HCT116 (cell line): ENCODE measurements around the gene EIF3L. TPM values are rescaled to one million over a fixed set of nuclear protein-coding genes. Genes with fewer than 3 reads are reported as not detected.
A peak's percentile ranks its signal among the peaks of the same experiment; 100 is the strongest.

ENCODE experiments used
- ATAC-seq: fragments of 200-7000 bp; cut with Tn5 transposase; 2 replicates; pipeline ENCODE4 v1.9.1; 2020; ENCODE audit warnings: mild to moderate bottlenecking, moderate library complexity
- BruUV-seq: library from RNA; stranded (reverse); fragments of 400-500 nt; replicated peaks from 2 replicates; lab custom pipeline; 2021; lab: Mats Ljungman, UMichigan
- CTCF ChIA-PET: fragments of 300-600 bp; sonication (Branson Sonifier 250); formaldehyde crosslinking; loops from one replicate; lab custom pipeline; 2021; ENCODE audit warnings: antibody characterized with exemption; lab: Charles Lee
- POLR2A ChIA-PET: fragments of 300-600, 350-600 bp; sonication (Branson Sonifier 250); formaldehyde crosslinking; loops from one replicate; lab custom pipeline; 2021; ENCODE audit warnings: antibody characterized with exemption; lab: Charles Lee
- RAD21 ChIA-PET, 2 experiments: fragments of 300-600 bp; sonication (Branson Sonifier 250); formaldehyde crosslinking; loops; one replicate each; lab custom pipeline; 2023; ENCODE audit warnings: low total read pairs in 2 of 2; ENCODE audit not compliant: uncharacterized antibody in 2 of 2, unreplicated experiment in 2 of 2, low non-redundant PET in 1 of 2; lab: Charles Lee
- DNase-seq: peaks from one replicate; pipeline ENCODE4 v3.0.0-alpha.2; 2010; ENCODE audit warnings: low read depth, low spot score
- H2AFZ ChIP-seq: fragments of 200-600 bp; shearing (Covaris generic), sonication (generic); 2 replicates; pipeline ENCODE4 v1.6.1; 2017; ENCODE audit warnings: low read depth, mixed run types, mixed read lengths, antibody characterized with exemption, low read length; ENCODE audit not compliant: poor library complexity, severe bottlenecking
- H3K27ac ChIP-seq: 2 replicates; pipeline ENCODE4 v1.5.1; 2012; ENCODE audit warnings: low read depth, low read length
- H3K27me3 ChIP-seq: fragments of 200-600 bp; sonication (generic); 2 replicates; pipeline ENCODE4 v1.6.1; 2016; ENCODE audit warnings: mixed run types, low read length, mixed read lengths; ENCODE audit not compliant: insufficient read depth
- H3K36me3 ChIP-seq, 2 experiments: fragments of 200-500 bp in 1 of 2; fragments of 200-600 bp in 1 of 2; sonication (Bioruptor generic) in 1 of 2; sonication (generic) in 1 of 2; 2 replicates each; pipeline versions ENCODE4 v1.5.1 to v1.6.1; 2014 to 2016; ENCODE audit warnings: low read length in 2 of 2, inconsistent platforms in 1 of 2, mixed read lengths in 1 of 2, mixed run types in 1 of 2; ENCODE audit not compliant: insufficient read depth in 2 of 2, control insufficient read depth in 1 of 2
- H3K4me1 ChIP-seq, 2 experiments: fragments of 200-600 bp in 1 of 2; sonication (generic) in 1 of 2; 2 replicates each; pipeline versions ENCODE4 v1.5.1 to v1.6.1; 2012 to 2017; ENCODE audit warnings: low read length in 2 of 2, inconsistent platforms in 1 of 2, mild to moderate bottlenecking in 1 of 2, mixed read lengths in 1 of 2, mixed run types in 1 of 2, moderate library complexity in 1 of 2; ENCODE audit not compliant: insufficient read depth in 2 of 2, control insufficient read depth in 1 of 2
- H3K4me2 ChIP-seq: fragments of 200-600 bp; sonication (generic); 2 replicates; pipeline ENCODE4 v1.6.1; 2017; ENCODE audit warnings: mixed run types, low read length, mixed read lengths
- H3K4me3 ChIP-seq, 2 experiments: fragments of 200-600 bp in 1 of 2; sonication (generic) in 1 of 2; replicated peaks in 1 of 2; 2 replicates each; pipeline ENCODE4 v1.5.1; 2011 to 2016; ENCODE audit warnings: low read length in 2 of 2, control low read depth in 1 of 2, low read depth in 1 of 2, mild to moderate bottlenecking in 1 of 2, mixed read lengths in 1 of 2, mixed run types in 1 of 2
- H3K79me2 ChIP-seq: fragments of 200-600 bp; sonication (generic); 2 replicates; pipeline ENCODE4 v1.6.1; 2017; ENCODE audit warnings: mild to moderate bottlenecking, mixed run types, low read length, moderate library complexity, mixed read lengths; ENCODE audit not compliant: insufficient read depth
- H3K9ac ChIP-seq: fragments of 200-600 bp; sonication (generic); 2 replicates; pipeline ENCODE4 v1.6.1; 2016; ENCODE audit warnings: low read length, mixed read lengths
- H3K9me2 ChIP-seq: fragments of 200-600 bp; sonication (generic), shearing (Covaris generic); 2 replicates; pipeline ENCODE4 v1.6.1; 2017; ENCODE audit warnings: mixed run types, mild to moderate bottlenecking, moderate library complexity; ENCODE audit not compliant: insufficient read depth
- H3K9me3 ChIP-seq, 2 experiments: fragments of 200-500 bp in 1 of 2; fragments of 200-600 bp in 1 of 2; sonication (Bioruptor generic) in 1 of 2; sonication (generic) in 1 of 2; 2 replicates each; pipeline ENCODE4 v1.6.1; 2014 to 2017; ENCODE audit warnings: low read length in 2 of 2, mixed read lengths in 2 of 2, inconsistent platforms in 1 of 2, low read depth in 1 of 2, mild to moderate bottlenecking in 1 of 2, mixed run types in 1 of 2, moderate library complexity in 1 of 2; ENCODE audit not compliant: control insufficient read depth in 1 of 2, insufficient read depth in 1 of 2
- H4K20me1 ChIP-seq: fragments of 200-600 bp; sonication (generic), shearing (Covaris generic); 2 replicates; pipeline ENCODE4 v1.6.1; 2017; ENCODE audit warnings: mixed run types, mild to moderate bottlenecking, moderate library complexity; ENCODE audit not compliant: insufficient read depth
- CEBPB ChIP-seq: IDR thresholded peaks from 2 replicates; pipeline ENCODE4 v1.6.1; 2012; ENCODE audit warnings: low read depth
- EZH2phosphoT487 ChIP-seq: fragments of 200-600 bp; IDR thresholded peaks from 2 replicates; pipeline ENCODE4 v1.6.1; 2018; ENCODE audit warnings: antibody characterized with exemption, borderline replicate concordance
- JUND ChIP-seq: IDR thresholded peaks from 2 replicates; pipeline ENCODE4 v1.6.1; 2012
- POLR2A ChIP-seq: IDR thresholded peaks from 2 replicates; pipeline ENCODE4 v1.7.0; 2011; ENCODE audit warnings: borderline replicate concordance; ENCODE audit not compliant: insufficient read depth, insufficient read length; ENCODE audit errors: extremely low read depth
- POLR2AphosphoS5 ChIP-seq: IDR thresholded peaks from 2 replicates; pipeline ENCODE4 v1.6.1; 2011; ENCODE audit warnings: mild to moderate bottlenecking, low read depth, low read length, moderate library complexity
- RAD21 ChIP-seq: IDR thresholded peaks from 2 replicates; pipeline ENCODE4 v1.6.1; 2012; ENCODE audit warnings: low read depth, mild to moderate bottlenecking
- SIN3A ChIP-seq: IDR thresholded peaks from 2 replicates; pipeline ENCODE4 v1.6.1; 2012; ENCODE audit warnings: low read depth
- SP1 ChIP-seq: IDR thresholded peaks from 2 replicates; pipeline ENCODE4 v1.6.1; 2012; ENCODE audit warnings: low read depth
- SRF ChIP-seq: IDR thresholded peaks from 2 replicates; pipeline ENCODE4 v1.6.1; 2012; ENCODE audit warnings: low read depth
- TCF7L2 ChIP-seq: IDR thresholded peaks from 2 replicates; pipeline ENCODE4 v1.7.0; 2011; ENCODE audit warnings: borderline replicate concordance, inconsistent platforms; ENCODE audit not compliant: insufficient read depth, insufficient read length; ENCODE audit errors: extremely low read depth
- YY1 ChIP-seq: IDR thresholded peaks from 2 replicates; pipeline ENCODE4 v1.6.1; 2011; ENCODE audit warnings: low read length, low read depth, moderate library complexity, mild to moderate bottlenecking; ENCODE audit not compliant: insufficient replicate concordance; ENCODE audit errors: extremely low read depth
- intact Hi-C: fragments of 100-400 bp; cut with micrococcal nuclease; formaldehyde crosslinking; loops from 2 replicates; pipeline ENCODE4 v1.10.0; 2022
- total RNA-seq: library from RNA; stranded (reverse); gene quantifications from one replicate; pipeline ENCODE4 v1.2.1, GENCODE V29; 2021; ENCODE audit not compliant: unreplicated experiment
- TF ChIP-seq, protein P1 (sequence below): IDR thresholded peaks from 2 replicates; pipeline ENCODE4 v1.6.1; 2011; ENCODE audit warnings: mild to moderate bottlenecking, low read length, moderate library complexity; ENCODE audit not compliant: insufficient replicate concordance; ENCODE audit errors: extremely low read depth
- TF ChIP-seq, protein P2 (sequence below): IDR thresholded peaks from 2 replicates; pipeline ENCODE4 v1.6.1; 2012

Gene EIF3L
- total RNA-seq, 1 experiment from 2014 or later: 687 TPM

DNA sequence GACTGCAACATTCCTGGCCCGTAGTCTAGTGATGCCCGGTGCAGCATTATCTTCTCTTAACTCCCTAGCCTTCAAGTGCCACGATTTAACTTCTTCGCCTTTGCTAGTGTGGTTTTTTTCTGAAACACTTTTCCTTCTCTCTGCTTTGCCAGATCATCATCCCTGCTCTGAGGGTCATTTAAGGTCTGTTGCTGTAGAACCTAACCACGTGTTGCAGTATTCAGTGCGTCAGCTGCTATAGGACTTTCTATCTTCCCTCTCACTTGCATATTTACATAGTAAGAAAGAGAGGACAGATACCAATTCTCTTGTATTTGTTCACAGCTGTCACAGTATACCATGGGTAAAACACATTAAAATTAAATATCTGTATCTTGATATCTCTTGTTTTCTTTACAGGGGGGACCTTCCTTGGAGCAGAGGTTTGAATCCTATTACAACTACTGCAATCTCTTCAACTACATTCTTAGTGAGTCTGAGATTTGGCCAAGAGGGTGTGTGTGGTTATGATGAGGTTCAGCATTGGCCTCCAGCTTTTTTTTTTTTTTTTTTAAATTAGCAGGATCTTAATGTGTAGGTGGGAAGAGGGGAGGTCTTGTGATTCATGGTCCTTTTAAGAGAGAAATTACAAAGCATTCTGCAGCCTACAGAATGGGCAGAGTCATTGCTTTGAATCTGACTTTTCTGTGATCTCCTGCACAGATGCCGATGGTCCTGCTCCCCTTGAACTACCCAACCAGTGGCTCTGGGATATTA lies 13.5 kb downstream of the EIF3L start:
- no peaks in the 10 kb centered on the region for H3K9me2 ChIP-seq
- ChIA-PET CTCF (interaction anchor here (0.6 to 3.9 kb wide), 20 partner anchors 7 to 256 kb away, joined by 3 to 33 read pairs (median 4); partner anchors contain the start of genes C22orf23, GCAT and POLR2F), RAD21 (interaction anchor here in 1 of 2 experiments (1.0 kb wide), 1 partner anchor 45 kb away, joined by 5 read pairs; no protein-coding TSS in a partner anchor), POLR2A (interaction anchor here (0.7 to 1.0 kb wide), 3 partner anchors 15 to 44 kb away, joined by 3 to 4 read pairs (median 3); no protein-coding TSS in a partner anchor)
- intact Hi-C loops: loop anchor here (1.0 kb wide), 1 partner anchor 45 kb away; no protein-coding TSS in a partner anchor
- H2AFZ ChIP-seq: no peak overlapping the region
- BruUV-seq: no TSS peak
- no peak overlapping the region for H3K4me3 ChIP-seq
- peaks cover 10% of the 10 kb centered on the region for H4K20me1 ChIP-seq
- H3K27me3 ChIP-seq: no peaks in the 10 kb centered on the region
- no peaks in the 10 kb centered on the region for H3K9me3 ChIP-seq
- H3K9ac ChIP-seq: no peak overlapping the region
- peaks cover 46 to 77% of the 10 kb centered on the region in 2 experiments for H3K36me3 ChIP-seq
- DNase-seq (no peak), ATAC-seq (peak; percentile 18)
- peaks cover 0 to 5% of the 10 kb centered on the region in 2 experiments; a peak in 2 of 4 replicates for H3K4me1 ChIP-seq
- no peak overlapping the region for H3K4me2 ChIP-seq
- H3K27ac ChIP-seq: no peak overlapping the region
- H3K79me2 ChIP-seq: peaks cover 91% of the 10 kb centered on the region
- no peak for TF ChIP-seq POLR2A
- no peak for TF ChIP-seq SP1
- no peak for TF ChIP-seq EZH2phosphoT487
- TF ChIP-seq SIN3A: no peak
- no peak for TF ChIP-seq CEBPB
- TF ChIP-seq TCF7L2: no peak
- TF ChIP-seq POLR2AphosphoS5: no peak
- TF ChIP-seq SRF: no peak
- TF ChIP-seq RAD21: no peak
- TF ChIP-seq, protein P1, sequence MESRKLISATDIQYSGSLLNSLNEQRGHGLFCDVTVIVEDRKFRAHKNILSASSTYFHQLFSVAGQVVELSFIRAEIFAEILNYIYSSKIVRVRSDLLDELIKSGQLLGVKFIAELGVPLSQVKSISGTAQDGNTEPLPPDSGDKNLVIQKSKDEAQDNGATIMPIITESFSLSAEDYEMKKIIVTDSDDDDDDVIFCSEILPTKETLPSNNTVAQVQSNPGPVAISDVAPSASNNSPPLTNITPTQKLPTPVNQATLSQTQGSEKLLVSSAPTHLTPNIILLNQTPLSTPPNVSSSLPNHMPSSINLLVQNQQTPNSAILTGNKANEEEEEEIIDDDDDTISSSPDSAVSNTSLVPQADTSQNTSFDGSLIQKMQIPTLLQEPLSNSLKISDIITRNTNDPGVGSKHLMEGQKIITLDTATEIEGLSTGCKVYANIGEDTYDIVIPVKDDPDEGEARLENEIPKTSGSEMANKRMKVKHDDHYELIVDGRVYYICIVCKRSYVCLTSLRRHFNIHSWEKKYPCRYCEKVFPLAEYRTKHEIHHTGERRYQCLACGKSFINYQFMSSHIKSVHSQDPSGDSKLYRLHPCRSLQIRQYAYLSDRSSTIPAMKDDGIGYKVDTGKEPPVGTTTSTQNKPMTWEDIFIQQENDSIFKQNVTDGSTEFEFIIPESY: no peak
- TF ChIP-seq YY1: no peak
- TF ChIP-seq JUND: no peak
- TF ChIP-seq, protein P2, sequence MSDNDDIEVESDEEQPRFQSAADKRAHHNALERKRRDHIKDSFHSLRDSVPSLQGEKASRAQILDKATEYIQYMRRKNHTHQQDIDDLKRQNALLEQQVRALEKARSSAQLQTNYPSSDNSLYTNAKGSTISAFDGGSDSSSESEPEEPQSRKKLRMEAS: no peak
